Body of pancreas (tissue), 4 donors: ENCODE results near the gene GALR2. TPM values are rescaled to one million over a fixed set of nuclear protein-coding genes. Genes with fewer than 3 reads are reported as not detected.
A peak's percentile ranks its signal among the peaks of the same experiment; 100 is the strongest.

ENCODE experiments used
- ATAC-seq: fragments of 150-250 bp; one replicate; pipeline ENCODE4 v1.9.1; 2016
- DNase-seq, 4 donors: peaks; one replicate each; pipeline ENCODE4 v3.0.0-alpha.2; 2019
- H3K27ac ChIP-seq, 4 donors: fragments of 200-600 bp; sonication (generic); 1 replicate in 3 of 4; 2 replicates in 1 of 4; pipeline versions ENCODE4 v1.5.1 to v1.6.1; 2016 to 2019; ENCODE audit warnings: mild to moderate bottlenecking in 1 of 4, mixed read lengths in 1 of 4, moderate library complexity in 1 of 4
- H3K27me3 ChIP-seq, 2 donors: fragments of 200-600 bp; sonication (generic); one replicate each; pipeline ENCODE4 v1.6.0; 2016; ENCODE audit warnings: mild to moderate bottlenecking in 1 of 2
- H3K36me3 ChIP-seq, 2 donors: fragments of 200-600 bp; sonication (generic); replicated peaks in 1 of 2; 2 replicates each; pipeline ENCODE4 v1.5.1; 2016; ENCODE audit warnings: low read depth in 2 of 2; ENCODE audit not compliant: insufficient read depth in 1 of 2
- H3K4me1 ChIP-seq: fragments of 200-600 bp; sonication (generic); one replicate; pipeline ENCODE4 v1.6.0; 2016
- H3K4me3 ChIP-seq, 2 donors: fragments of 200-600 bp; sonication (generic); 1 replicate in 1 of 2; 2 replicates in 1 of 2; pipeline ENCODE4 v1.5.1; 2016 to 2019
- H3K9me3 ChIP-seq, 3 donors: fragments of 200-600 bp; sonication (generic); 1 replicate in 2 of 3; 2 replicates in 1 of 3; pipeline ENCODE4 v1.5.1; 2016
- POLR2A ChIP-seq, 3 donors: fragments of 450-650 bp; IDR thresholded peaks; one replicate each; pipeline ENCODE4 v1.6.1; 2016; ENCODE audit warnings: antibody characterized with exemption in 3 of 3, mild to moderate bottlenecking in 2 of 3
- WGBS, 2 donors: methylation state at CpG; one replicate each; pipeline ENCODE4 v1.1.5; 2017; 5-methylcytosine and 5-hydroxymethylcytosine counted together
- intact Hi-C: fragments of 100-400 bp; cut with DNase I; formaldehyde crosslinking; loops from one replicate; pipeline ENCODE4 v1.15.1; 2023
- total RNA-seq, 2 donors: library from RNA; depleted of rRNA; stranded (reverse); fragments of >200 nt; gene quantifications; one replicate each; pipeline ENCODE4 v1.1.0, GENCODE V29; 2016
- TF ChIP-seq, protein P1 (sequence below), 7 experiments: fragments of 450-650 bp in 4 of 7; fragments of 200-600 bp in 3 of 7; sonication (generic) in 3 of 7; IDR thresholded peaks; one replicate each; pipeline ENCODE4 v1.5.1; 2016 to 2019; ENCODE audit warnings: antibody characterized with exemption in 7 of 7

The GALR2 gene
- total RNA-seq, 2 donors from 2014 or later, result 0.52 TPM; not detected in 1

DNA sequence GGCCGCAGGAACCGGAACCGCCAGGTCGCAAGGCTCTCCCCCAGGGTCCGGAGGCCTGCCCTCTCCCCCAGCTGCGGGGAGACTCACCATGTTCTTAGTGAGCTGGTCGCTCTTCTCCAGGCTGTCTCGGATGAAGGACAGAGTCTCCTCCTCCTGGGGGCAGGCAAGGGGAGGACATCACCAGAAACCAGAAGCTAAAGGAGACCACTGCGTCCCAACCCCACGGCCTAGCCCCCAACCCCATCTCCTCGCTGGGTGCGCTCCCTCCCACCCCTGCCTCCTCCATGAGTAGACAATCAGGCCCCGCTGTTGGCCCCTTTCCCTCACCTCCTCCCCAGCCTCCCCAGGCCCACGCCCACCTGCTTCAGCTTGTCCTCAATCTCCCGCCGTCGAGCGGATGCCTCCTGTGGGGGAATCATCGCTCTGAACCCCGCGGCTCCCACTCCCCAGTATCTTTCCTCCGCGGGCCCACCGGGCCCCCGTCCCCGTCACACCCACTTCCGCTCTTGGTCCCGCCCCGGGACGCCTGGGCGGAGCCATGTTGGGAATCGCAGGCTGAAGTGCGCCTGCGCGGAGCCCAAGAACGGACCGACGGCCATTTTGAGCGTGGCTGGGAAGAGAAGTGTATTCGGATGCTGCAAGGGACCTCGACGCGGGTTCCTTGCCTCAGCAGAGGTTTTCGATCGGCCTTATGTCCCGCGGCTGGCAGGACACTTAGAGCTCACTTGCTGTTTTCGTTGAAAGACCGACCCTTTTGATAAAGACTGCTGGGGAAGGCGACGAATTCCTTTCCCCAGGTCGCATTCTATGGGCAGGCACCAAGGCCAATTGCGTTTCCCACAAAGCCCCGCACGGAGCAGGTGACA, 28.9 kb downstream of the GALR2 start, which contains the start of gene EXOC7:
TSS of gene EXOC7 (minus strand) at position 514 of the 866 bp plus-strand sequence. CDS start at position 419, 95 bp downstream.
- Histone ChIP-seq H3K27me3 (no peaks in the 10 kb centered on the region), H3K9me3 (no peaks in the 10 kb centered on the region), H3K27ac (peak within 1 kb of the TSS; percentile 41 to 76 (median 74)), H3K4me1 (peaks cover 24% of the 10 kb centered on the region), H3K36me3 (peaks cover 0 to 11% of the 10 kb centered on the region in 2 donors), H3K4me3 (peak within 1 kb of the TSS; percentile 50 to 77)
- WGBS, 2 donors, result 4 to 13% methylated on average over 24 to 53 of the region's 55 CpGs
- peak; percentile 90 to 93 (median 92) for DNase-seq
- peak; percentile 94 for ATAC-seq
- intact Hi-C loops, result no loop called here
- TF ChIP-seq, protein P1, sequence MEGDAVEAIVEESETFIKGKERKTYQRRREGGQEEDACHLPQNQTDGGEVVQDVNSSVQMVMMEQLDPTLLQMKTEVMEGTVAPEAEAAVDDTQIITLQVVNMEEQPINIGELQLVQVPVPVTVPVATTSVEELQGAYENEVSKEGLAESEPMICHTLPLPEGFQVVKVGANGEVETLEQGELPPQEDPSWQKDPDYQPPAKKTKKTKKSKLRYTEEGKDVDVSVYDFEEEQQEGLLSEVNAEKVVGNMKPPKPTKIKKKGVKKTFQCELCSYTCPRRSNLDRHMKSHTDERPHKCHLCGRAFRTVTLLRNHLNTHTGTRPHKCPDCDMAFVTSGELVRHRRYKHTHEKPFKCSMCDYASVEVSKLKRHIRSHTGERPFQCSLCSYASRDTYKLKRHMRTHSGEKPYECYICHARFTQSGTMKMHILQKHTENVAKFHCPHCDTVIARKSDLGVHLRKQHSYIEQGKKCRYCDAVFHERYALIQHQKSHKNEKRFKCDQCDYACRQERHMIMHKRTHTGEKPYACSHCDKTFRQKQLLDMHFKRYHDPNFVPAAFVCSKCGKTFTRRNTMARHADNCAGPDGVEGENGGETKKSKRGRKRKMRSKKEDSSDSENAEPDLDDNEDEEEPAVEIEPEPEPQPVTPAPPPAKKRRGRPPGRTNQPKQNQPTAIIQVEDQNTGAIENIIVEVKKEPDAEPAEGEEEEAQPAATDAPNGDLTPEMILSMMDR (IDR thresholded peaks at IDR 0.05), result no peak
- TF ChIP-seq POLR2A (IDR thresholded peaks at IDR 0.05), result peak in 2 of 3 donors; percentile 54 to 72

DNA sequence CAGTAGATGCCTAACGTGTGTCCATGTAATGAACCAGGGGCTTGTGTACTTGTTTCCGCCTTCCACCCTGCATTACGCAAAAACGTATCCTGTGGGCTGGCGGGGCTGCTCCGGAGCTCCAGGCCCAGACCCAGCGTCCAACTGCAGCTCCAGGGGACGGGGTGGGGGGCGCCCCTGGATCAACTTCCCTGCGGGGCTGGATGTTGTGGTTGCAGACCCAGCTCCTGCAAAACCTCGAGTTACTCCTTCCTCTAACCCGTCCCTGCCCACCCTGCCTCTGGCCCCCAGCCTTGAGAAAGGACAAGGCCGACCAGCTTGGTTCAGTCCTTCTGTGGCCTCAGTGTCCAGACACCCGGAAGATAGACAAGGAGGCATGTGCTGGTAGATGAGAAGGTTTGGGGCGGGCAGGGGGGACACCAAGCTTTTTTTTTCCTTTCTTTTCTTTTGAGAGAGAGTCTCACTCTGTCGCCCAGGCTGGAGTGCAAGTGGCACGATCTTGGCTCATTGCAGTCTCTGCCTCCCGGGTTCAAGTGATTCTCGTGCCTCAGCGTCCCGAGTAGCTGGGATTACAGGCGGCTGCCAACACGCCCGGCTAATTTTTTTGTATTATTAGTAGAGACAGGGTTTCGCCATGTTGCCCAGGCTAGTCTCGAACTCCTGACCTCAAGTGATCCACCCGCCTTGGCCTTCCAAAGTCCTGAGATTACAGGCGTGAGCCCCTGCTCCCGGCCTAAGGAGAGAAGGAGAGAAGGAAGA, 29.7 kb downstream of the GALR2 start:
- intact Hi-C loops, result no loop called here
- DNase-seq, result no peak
- ATAC-seq, result no peak
- 81 to 95% methylated on average over 20 to 27 of the region's 29 CpGs for whole genome bisulfite sequencing, 2 donors
- H3K4me3 ChIP-seq, result peak overlapping the region in 1 of 2 donors; percentile 77
- H3K36me3 ChIP-seq, result peaks cover 0 to 11% of the 10 kb centered on the region in 2 donors
- TF ChIP-seq POLR2A (IDR thresholded peaks at IDR 0.05), result no peak
- TF ChIP-seq, protein P1 (IDR thresholded peaks at IDR 0.05), result no peak
- peak overlapping the region; percentile 41 to 76 (median 74) for H3K27ac ChIP-seq
- no peaks in the 10 kb centered on the region for H3K9me3 ChIP-seq
- H3K4me1 ChIP-seq, result peaks cover 24% of the 10 kb centered on the region
- H3K27me3 ChIP-seq, result no peaks in the 10 kb centered on the region

DNA sequence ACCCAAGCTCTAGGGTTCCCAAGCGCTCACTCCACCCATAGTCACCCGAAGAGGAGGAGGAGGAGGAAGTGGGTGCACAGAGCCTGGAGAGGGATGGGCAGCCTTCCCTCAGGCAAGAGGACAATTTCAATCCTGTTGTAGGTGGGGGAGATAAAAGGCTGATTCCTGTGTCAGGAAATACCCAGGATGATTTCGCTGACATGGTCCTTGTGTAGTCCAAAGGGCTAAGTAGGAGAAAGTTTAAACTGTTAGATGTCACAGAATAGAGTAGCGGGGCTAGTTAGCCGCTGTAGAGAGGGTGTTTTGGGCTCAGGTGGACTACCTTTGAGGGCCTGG, 30.3 kb downstream of the GALR2 start:
- H3K4me1 ChIP-seq, result peaks cover 24% of the 10 kb centered on the region
- ATAC-seq, result no peak

DNA sequence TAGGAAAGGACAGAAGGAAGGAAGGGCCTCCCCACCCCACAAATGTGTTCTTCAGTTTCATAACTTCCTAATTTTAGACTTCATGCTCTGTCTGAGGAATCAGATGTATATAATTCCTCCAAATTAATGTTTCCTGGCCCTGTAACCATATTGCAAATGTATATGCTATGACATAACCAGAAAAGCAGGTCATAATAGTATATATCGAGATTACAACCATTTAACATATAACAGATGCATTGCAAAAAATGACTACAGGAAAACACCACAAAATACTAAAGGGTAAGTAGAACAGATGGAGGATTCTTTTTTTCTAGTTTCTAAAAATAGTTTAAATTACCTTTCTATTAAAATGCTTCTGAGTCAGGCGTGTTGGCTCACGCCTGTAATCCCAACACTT, 32.1 kb downstream of the GALR2 start:
- Histone ChIP-seq H3K4me1 (peaks cover 24% of the 10 kb centered on the region), H3K27ac (no peak overlapping the region), H3K4me3 (no peak overlapping the region), H3K27me3 (no peaks in the 10 kb centered on the region), H3K9me3 (no peaks in the 10 kb centered on the region), H3K36me3 (no peaks in the 10 kb centered on the region)
- ATAC-seq (no peak), DNase-seq (no peak)
- no peak for TF ChIP-seq POLR2A (IDR thresholded peaks at IDR 0.05)
- TF ChIP-seq, protein P1 (IDR thresholded peaks at IDR 0.05), result no peak
- 79 to 85% methylated on average over 3 of the region's 3 CpGs for WGBS, 2 donors
- intact Hi-C loops, result no loop called here

More for the DNA sequence above, 30.3 kb downstream of the GALR2 start:
- H3K36me3 ChIP-seq, result peaks cover 0 to 8% of the 10 kb centered on the region in 2 donors
- intact Hi-C loops, result no loop called here
- no peak overlapping the region for H3K27ac ChIP-seq
- H3K4me3 ChIP-seq, result no peak overlapping the region
- H3K27me3 ChIP-seq, result no peaks in the 10 kb centered on the region
- DNase-seq, result no peak
- H3K9me3 ChIP-seq, result no peaks in the 10 kb centered on the region
- 68 to 77% methylated on average over 5 of the region's 5 CpGs for WGBS, 2 donors
- TF ChIP-seq, protein P1 (IDR thresholded peaks at IDR 0.05), result no peak
- no peak for TF ChIP-seq POLR2A (IDR thresholded peaks at IDR 0.05)
